Measurements from ENCODE around the gene DEAF1. TPM values are rescaled to one million over a fixed set of nuclear protein-coding genes. Genes with fewer than 3 reads are reported as not detected.

DEAF1 gene
- total and polyA plus RNA-seq, 2 of the 13 experiments (the other 11 are each of a cell fraction or from before 2014, with no cell fraction given): 22.3 to 29.6 TPM

- TF ChIP-seq ZNF124 (CRISPR knock-in tag; IDR thresholded peaks at IDR 0.05) (peak; percentile 14), ISX (CRISPR knock-in tag; conservative IDR thresholded peaks at IDR 0.05) (no peak), TBX3 (IDR thresholded peaks at IDR 0.05; ENCODE audit: borderline replicate concordance) (no peak), TFDP1 (CRISPR knock-in tag; IDR thresholded peaks at IDR 0.05; ENCODE audit: borderline replicate concordance) (peak; percentile 66; the same call in 1 of the 2 replicates), TRIM24 (CRISPR knock-in tag; IDR thresholded peaks at IDR 0.05) (no peak), ZNF629 (CRISPR knock-in tag; conservative IDR thresholded peaks at IDR 0.05) (no peak), KLF16 (CRISPR knock-in tag; IDR thresholded peaks at IDR 0.05) (no peak), HNF1B (CRISPR knock-in tag; IDR thresholded peaks at IDR 0.05) (no peak), ZNF562 (CRISPR knock-in tag; IDR thresholded peaks at IDR 0.05; ENCODE audit: borderline replicate concordance) (no peak), GZF1 (CRISPR knock-in tag; IDR thresholded peaks at IDR 0.05) (no peak), MAX (IDR thresholded peaks at IDR 0.05) (peak; percentile 91), ZFAT (CRISPR knock-in tag; conservative IDR thresholded peaks at IDR 0.05) (no peak), NFAT5 (CRISPR knock-in tag; IDR thresholded peaks at IDR 0.05) (peak; percentile 59; the same call in 1 of the 2 replicates), ZNF644 (CRISPR knock-in tag; IDR thresholded peaks at IDR 0.05; ENCODE audit: low read depth) (no peak), ZNF616 (CRISPR knock-in tag; IDR thresholded peaks at IDR 0.05; ENCODE audit: low read depth) (0 out of 2 replicates have a peak, but pooled peaks have one; percentile 33), AKNA (CRISPR knock-in tag; IDR thresholded peaks at IDR 0.05; ENCODE audit: borderline replicate concordance) (no peak)
These were observed at the start of gene DEAF1 (continued) for GRCh38 chr11:694563-695287.
